Measurements from ENCODE around the gene CWC27. TPM values are rescaled to one million over a fixed set of nuclear protein-coding genes. Genes with fewer than 3 reads are reported as not detected.

The CWC27 gene
- total RNA-seq, 1 donor from 2014 or later: 23.3 TPM

GRCh38 chr5:64963278-64963677 is 194.5 kb downstream of the CWC27 start:
- H3K4me1 Mint-ChIP-seq (ENCODE audit: low read depth, unreplicated experiment): no peaks in the 10 kb centered on the region
- H3K27ac Mint-ChIP-seq (ENCODE audit: unreplicated experiment): no peak overlapping the region
- no peak for DNase-seq
- H3K9me3 Mint-ChIP-seq (ENCODE audit: unreplicated experiment): no peaks in the 10 kb centered on the region
- peaks cover 17% of the 10 kb centered on the region for H3K36me3 Mint-ChIP-seq (ENCODE audit: unreplicated experiment)
- peaks cover 2% of the 10 kb centered on the region for H3K27me3 Mint-ChIP-seq (ENCODE audit: unreplicated experiment)
- TF ChIP-seq CTCF (IDR thresholded peaks at IDR 0.05; ENCODE audit: partially characterized antibody, unreplicated experiment): no peak
- H3K4me3 Mint-ChIP-seq (ENCODE audit: unreplicated experiment): no peak overlapping the region

GRCh38 chr5:64968591-64969110 is 199.9 kb downstream of the CWC27 start:
- Mint-ChIP-seq H3K36me3 (ENCODE audit: unreplicated experiment) (peaks cover 10% of the 10 kb centered on the region), H3K27ac (ENCODE audit: unreplicated experiment) (no peak overlapping the region), H3K9me3 (ENCODE audit: unreplicated experiment) (no peaks in the 10 kb centered on the region), H3K4me3 (ENCODE audit: unreplicated experiment) (no peak overlapping the region), H3K27me3 (ENCODE audit: unreplicated experiment) (peaks cover 2% of the 10 kb centered on the region), H3K4me1 (ENCODE audit: low read depth, unreplicated experiment) (no peaks in the 10 kb centered on the region)
- no peak for TF ChIP-seq CTCF (IDR thresholded peaks at IDR 0.05; ENCODE audit: partially characterized antibody, unreplicated experiment)
- no peak for DNase-seq

GRCh38 chr5:64969578-64969977 is 200.8 kb downstream of the CWC27 start:
- Mint-ChIP-seq H3K27me3 (ENCODE audit: unreplicated experiment) (peaks cover 2% of the 10 kb centered on the region), H3K4me3 (ENCODE audit: unreplicated experiment) (no peak overlapping the region), H3K27ac (ENCODE audit: unreplicated experiment) (no peak overlapping the region), H3K4me1 (ENCODE audit: low read depth, unreplicated experiment) (no peaks in the 10 kb centered on the region), H3K36me3 (ENCODE audit: unreplicated experiment) (peaks cover 6% of the 10 kb centered on the region), H3K9me3 (ENCODE audit: unreplicated experiment) (no peaks in the 10 kb centered on the region)
- TF ChIP-seq CTCF (IDR thresholded peaks at IDR 0.05; ENCODE audit: partially characterized antibody, unreplicated experiment): no peak
- DNase-seq: no peak

GRCh38 chr5:64971513-64971912 is 202.8 kb downstream of the CWC27 start:
- H3K27me3 Mint-ChIP-seq (ENCODE audit: unreplicated experiment): peaks cover 2% of the 10 kb centered on the region
- no peak overlapping the region for H3K27ac Mint-ChIP-seq (ENCODE audit: unreplicated experiment)
- DNase-seq: no peak
- no peak for TF ChIP-seq CTCF (IDR thresholded peaks at IDR 0.05; ENCODE audit: partially characterized antibody, unreplicated experiment)
- H3K4me1 Mint-ChIP-seq (ENCODE audit: low read depth, unreplicated experiment): no peaks in the 10 kb centered on the region
- H3K4me3 Mint-ChIP-seq (ENCODE audit: unreplicated experiment): no peak overlapping the region
- H3K9me3 Mint-ChIP-seq (ENCODE audit: unreplicated experiment): no peaks in the 10 kb centered on the region
- peaks cover 6% of the 10 kb centered on the region for H3K36me3 Mint-ChIP-seq (ENCODE audit: unreplicated experiment)

- H3K36me3 Mint-ChIP-seq (ENCODE audit: unreplicated experiment): peaks cover 6% of the 10 kb centered on the region
- H3K27me3 Mint-ChIP-seq (ENCODE audit: unreplicated experiment): peaks cover 2% of the 10 kb centered on the region
- no peak overlapping the region for H3K27ac Mint-ChIP-seq (ENCODE audit: unreplicated experiment)
These were observed 203.3 kb downstream of the CWC27 start for GRCh38 chr5:64971990-64972389.

More at GRCh38 chr5:64971990-64972389, 203.3 kb downstream of the CWC27 start:
- DNase-seq: no peak
- no peaks in the 10 kb centered on the region for H3K4me1 Mint-ChIP-seq (ENCODE audit: low read depth, unreplicated experiment)
- H3K9me3 Mint-ChIP-seq (ENCODE audit: unreplicated experiment): no peaks in the 10 kb centered on the region
- no peak for TF ChIP-seq CTCF (IDR thresholded peaks at IDR 0.05; ENCODE audit: partially characterized antibody, unreplicated experiment)
- no peak overlapping the region for H3K4me3 Mint-ChIP-seq (ENCODE audit: unreplicated experiment)
